NCI-H1417 treated with DMSO at 0.1 percent for 48 hours (cell line): ENCODE data around the gene DNAH10.
"Not testable (repeated sequence)": the region's sequence is repeated elsewhere in the genome, so short reads cannot be mapped to it uniquely, and the experiment has no call there.

Experiments
- DNase-seq: peaks from one replicate; lab custom pipeline; 2025; lab: John Stamatoyannopoulos, UW

The DNAH10 gene

DNA sequence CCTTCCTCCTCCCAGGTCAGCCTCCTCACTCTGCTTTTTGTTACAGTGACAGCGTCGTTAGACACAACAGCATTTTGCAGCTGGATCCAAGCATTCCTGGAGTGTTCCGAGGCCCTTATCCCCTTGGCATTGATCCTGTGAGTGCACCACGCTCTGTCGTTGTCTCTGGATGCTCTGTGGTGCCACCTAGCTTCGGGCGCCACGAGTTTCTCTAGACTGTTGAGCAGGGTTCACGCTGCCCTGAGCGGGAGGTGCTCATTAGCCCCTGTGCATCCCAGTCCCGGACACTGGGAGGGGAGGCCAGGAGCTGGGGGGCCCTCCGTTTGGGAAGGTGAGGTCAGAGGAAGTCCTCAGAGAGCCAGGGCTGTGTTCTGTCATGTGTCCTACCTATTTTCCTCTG lies 17.3 kb upstream of the DNAH10 start:
- no peak for DNase-seq

DNA sequence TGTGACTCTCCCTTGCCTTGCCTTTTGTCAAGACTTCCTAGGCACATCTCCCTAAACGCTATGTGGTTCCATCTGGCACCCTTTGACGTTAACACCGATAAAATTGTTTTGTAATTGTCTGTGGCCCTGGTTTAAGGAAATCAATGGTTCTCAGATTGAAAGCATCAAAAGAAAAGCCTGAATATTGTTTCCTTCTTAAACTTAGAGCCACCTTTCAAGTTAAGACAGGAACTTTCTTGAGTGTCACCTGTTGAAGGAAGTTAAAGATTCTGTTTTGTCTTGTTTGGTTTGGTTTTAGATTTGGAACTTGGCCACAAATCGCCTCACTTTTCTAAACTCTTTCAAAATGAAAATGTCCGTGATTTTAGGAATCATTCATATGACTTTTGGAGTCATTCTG lies 14.8 kb upstream of the DNAH10 start:
- DNase-seq, result no peak

DNA sequence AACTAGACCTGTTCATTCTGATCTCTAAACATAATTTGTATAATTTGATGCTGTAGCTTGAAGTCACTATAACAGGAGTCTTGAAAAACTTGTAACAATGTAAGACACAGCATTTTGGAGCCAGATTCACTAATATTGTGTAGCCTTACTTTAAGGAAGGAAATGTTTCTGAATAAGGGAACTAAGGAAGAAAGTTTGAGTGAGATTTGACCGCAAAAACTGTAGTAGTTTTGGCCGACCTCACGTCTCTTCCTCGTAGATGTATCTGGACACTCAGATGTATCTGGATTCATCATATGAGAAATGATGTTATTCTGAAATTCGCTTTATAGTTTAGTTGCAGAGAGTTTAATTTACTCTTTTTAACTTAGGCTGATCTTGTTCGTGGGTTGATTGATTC lies 13.9 kb upstream of the DNAH10 start:
- no peak for DNase-seq

DNA sequence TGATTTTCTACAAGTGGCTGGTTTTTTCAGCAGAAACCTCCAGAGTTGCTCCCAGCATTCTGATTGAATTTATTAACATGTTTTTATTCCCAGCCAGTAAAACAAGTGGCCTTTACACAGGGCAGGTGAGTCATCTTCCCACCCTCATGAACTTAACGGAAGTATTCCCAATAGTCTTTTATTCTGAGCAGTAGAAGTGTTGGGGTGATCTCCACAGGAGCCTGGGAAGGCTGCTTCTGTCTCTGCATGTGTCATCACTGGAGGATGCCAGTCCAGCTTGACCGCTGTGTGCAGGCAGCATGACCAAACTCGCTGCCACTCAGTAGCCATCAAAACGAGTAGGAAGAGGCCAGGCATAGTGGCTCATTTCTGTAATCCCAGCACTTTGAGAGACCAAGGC lies 13.4 kb upstream of the DNAH10 start:
- DNase-seq, result no peak

DNA sequence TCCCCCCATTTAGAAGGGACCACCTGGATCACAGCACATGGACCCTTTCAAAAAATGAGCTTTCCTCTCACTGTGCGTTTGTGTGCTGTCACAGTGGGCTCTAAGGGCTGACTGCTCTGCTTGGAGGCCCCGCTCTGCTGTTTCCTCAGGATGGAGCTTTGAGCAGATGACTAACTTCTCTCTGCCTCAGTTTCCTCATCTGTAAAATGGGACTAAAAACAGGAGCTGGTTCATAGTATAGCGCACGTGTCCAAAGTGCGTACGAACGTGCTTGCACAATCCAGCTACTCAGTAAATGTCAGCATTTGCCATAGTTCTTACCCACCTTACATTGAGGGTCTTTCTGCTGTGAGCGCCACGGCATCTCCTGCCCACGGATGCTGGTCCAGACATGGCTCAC lies 12.7 kb upstream of the DNAH10 start:
- DNase-seq, result no peak

DNA sequence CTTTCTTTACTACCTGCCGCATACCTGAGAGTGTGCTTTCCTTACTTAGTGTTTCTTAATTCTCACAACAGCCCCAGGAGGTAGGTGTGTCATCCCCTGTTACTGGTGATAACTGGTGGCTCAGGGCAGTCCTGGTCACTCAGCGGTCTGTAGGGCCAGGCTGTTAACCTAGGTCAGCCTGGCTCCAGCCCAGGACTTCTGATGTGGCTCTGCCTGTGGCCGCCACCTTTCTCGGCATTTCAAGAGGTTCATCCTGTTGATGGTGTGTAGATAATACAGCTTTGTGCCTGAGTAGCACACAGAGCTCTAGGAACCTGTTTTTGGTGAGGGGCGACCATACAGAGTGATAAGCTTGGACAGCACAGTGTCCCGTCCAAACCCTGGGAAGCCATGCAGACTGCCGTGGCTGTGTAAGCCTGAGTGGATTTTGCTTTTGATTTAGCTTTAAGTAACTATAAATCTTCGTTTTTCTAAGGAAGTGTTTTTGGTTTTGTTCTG lies 11.9 kb upstream of the DNAH10 start:
- DNase-seq, result no peak

DNA sequence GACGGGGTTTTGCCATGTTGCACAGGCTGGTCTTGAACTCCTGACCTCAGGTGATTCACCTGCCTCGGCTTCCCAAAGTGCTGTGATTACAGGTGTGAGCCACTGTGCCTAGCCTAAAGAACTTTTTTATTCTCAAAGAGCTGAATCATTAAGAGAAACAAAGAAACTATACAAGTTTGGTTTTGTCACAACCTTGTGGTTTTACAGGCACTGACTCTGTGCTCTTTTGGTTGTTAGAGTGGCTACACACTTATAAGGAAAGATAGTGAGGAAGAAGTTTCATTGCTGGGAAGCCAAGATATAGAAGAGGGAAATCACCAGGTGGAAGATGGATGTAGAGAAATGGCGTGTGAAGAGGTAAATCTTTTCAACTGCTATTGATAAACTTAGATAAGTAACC lies 10.1 kb upstream of the DNAH10 start:
- DNase-seq, result no peak

DNA sequence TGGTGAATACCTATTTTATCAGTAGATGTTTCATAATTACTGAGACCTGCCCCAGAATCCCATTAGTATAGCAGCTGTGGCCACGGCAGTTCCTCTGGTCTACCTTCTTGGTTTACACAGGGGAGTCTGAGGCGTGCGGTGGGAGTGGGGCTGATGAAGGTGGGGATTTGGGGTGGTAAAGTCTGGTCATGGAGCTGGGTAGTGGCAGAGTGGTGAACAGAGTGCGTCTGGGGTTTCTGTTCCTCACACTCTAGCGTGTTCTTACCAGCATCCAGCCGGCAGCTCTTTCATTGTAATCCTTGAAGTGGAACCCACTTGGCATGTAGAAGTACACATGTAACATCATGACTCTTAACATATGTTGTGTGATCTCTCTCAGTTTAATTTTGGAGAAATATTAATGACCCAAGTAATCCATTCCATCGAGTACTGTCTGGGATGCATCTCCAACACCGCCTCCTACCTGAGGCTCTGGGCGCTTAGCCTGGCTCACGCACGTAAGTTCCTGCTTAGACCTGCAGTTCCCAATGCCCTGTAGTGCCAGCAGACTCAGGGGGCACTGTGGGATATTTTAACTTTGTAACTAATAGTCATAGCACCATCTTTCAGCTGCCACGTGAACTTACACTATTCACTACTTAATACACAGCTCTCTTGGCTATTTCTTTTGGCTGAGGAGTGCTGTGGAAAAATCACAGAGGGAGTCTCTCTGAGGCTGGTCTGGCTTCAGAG lies 7.9 kb upstream of the DNAH10 start:
- DNase-seq, result no peak

DNA sequence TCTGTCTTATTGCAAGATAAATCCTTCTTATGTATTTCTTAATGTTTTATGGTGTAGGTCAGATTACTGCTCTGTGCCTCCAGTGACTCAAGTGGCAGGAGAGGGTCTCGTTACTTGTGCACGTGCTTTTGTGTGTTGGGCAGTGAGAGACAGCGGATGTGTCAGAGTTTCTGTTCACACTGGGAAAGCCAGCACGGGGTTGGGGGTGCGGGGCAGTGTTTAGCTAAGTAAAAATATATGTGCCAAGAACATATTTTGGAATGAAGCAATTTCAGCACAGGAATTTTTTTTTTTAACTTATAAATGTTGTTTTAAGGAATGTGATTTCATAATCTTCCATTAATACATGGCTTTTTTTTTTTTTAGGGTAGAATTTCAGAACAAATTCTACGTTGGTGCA lies 4.5 kb upstream of the DNAH10 start:
- no peak for DNase-seq

DNA sequence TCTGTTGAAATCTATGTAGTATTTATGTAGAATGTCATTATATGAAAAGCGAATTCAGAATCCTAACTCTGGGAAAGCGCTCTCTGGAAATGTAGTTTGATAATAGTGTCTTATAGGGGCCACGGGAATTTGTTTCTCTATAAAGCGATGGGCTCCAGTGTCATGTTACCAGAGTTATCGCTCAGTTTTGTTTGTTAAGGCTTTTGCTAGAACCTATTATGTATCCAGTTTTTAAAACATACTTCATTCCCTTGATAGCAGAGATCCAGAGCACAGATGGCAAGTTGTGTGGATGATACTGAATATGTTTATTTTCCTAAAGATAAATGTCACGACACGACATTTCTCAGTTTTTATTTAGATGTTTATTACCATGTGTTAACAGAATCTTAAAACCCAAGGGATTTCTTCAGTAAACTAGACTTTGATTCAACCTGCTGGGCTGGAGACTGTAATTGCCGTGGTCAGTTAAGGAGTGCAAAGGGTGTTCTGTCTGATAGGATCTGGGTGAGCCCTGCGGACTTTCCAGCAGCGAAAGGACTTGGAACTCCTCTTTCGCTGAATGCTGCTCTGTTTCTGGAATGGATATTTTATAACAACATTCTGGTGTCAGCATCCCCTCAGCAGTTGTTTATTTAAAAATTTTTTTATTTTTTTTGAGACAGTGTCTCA lies 1.7 kb upstream of the DNAH10 start:
- no peak for DNase-seq

DNA sequence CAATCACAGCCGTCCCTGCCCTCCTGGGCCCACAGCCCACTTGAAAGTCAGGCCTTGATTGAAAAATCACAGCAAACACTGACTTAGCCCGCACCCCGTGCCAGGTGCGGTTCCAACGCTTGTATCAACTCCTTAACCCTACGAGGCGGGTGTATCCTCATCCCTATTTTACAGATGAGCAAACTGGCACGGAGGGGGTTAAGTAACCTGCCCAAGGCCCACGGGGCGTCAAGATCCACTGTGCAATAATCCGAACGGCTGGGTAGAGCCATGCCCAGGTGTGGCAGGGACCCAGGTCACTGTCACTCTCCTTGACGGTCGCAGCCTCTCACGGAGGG lies 583 bp downstream of the DNAH10 start:
- DNase-seq, result no peak

- no peak for DNase-seq
These were observed 992 bp downstream of the DNAH10 start for GRCh38 chr12:123763093-123763492.

- DNase-seq, result no peak
These were observed 2.0 kb downstream of the DNAH10 start for GRCh38 chr12:123764109-123764508.

DNA sequence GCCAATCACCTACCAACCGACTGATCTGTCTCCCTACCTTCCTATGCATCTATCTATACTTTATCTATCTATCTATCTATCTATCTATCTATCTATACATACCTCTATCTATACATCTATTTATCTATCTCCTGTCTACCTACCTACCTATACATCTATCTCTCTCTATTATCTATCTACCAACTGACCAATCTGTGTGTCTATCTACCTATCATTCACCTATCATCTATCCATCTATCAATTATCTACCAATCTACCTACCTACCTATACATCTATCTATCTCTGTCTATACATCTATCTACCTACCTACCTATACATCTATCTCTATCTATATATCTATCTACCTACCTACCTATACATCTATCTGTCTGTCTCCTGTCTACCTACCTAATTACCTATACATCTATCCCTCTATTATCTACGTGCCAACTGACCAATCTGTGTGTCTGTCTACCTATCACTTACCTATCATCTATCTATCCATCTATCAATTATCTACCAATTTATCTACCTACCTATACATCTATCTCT lies 3.5 kb downstream of the DNAH10 start:
- DNase-seq, result no peak

GRCh38 chr12:123767613-123768012 lies 5.5 kb downstream of the DNAH10 start:
- no peak for DNase-seq

GRCh38 chr12:123771261-123771660 lies 9.2 kb downstream of the DNAH10 start:
- no peak for DNase-seq

GRCh38 chr12:123772074-123772473 lies 10.0 kb downstream of the DNAH10 start:
- no peak for DNase-seq

DNA sequence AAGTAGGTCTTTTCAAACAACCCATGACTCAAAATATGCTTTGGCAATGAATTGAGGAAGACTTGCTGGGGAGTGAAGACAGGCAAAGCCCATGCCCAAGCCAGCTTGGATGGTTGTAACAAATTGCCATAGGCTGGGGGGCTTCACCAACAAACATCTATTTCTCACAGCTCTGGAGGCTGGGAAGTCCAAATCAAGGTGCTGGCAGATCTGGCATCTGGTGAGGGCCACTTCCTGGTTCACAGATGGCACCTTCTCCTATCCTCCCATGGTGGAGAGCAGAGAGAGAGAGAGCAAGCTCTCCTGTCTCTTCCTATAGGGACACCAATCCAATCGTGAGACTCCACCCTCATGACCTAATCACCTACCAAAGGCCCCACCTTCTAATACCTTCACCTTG lies 11.3 kb downstream of the DNAH10 start:
- DNase-seq, result no peak

- DNase-seq, result no peak
These were observed 17.4 kb downstream of the DNAH10 start for GRCh38 chr12:123779551-123779950.

GRCh38 chr12:123782997-123783792 lies 21.1 kb downstream of the DNAH10 start:
- DNase-seq, result no peak

DNA sequence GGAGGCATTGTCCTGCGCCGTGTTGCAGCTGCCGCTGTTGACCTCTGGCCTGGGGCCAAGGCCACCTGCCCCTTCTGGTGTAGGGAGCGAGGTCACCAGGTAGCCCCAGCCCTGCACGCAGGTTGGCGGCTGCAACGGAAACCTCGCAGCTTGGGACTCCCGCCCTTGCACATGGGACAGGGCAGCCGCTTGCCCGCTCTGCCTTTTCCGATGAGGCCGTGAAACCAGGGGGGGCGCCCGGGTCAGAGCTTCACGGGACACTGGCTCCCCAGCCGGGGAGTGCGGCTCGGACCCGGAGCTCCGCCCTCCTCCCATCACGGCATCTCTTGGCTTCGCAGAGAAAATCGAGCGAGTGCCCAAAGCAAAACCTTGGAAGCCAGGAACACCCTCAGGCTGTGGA lies 25.4 kb downstream of the DNAH10 start:
- no peak for DNase-seq

DNA sequence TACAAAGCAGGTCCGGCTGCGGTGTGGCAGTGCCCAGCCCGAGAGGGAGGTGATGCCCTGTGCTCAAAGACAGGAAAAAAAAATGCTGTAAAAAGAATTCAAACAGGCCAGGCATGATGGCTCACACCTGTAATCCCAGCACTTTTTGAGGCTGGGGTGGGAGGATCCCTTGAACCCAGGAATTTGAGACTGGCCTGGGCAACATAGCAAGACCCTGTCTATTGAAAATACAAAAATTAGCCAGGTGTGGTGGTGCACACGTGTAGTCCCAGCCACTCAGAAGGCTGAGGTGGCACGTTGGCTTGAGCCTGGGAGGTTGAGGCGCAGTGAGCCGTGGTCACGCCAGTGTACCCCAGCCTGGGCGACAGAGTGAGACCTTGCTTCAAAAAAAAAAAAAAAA lies 26.4 kb downstream of the DNAH10 start:
- no peak for DNase-seq

DNA sequence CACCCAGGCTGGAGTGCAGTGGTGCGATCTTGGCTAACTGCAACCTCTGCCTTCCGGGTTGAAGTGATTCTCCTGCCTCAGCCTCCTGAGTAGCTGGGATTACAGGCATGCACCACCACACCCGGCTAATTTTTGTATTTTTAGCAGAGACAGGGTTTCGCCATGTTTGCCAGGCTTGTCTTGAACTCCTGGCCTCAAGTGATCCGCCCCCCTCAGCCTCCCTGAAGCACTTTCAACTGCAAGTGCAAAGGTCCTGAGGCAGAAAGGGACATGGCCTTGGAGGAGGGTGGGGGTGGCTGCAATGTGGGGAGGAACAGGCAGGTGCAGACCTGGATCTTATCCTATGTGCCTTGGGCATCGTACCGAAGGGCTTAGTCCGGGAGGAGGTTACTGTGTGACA lies 27.3 kb downstream of the DNAH10 start:
- not testable (repeated sequence) for DNase-seq
